ACHN (cell line): Measurements from ENCODE around the gene PTPN1.
A peak's percentile ranks its signal among the peaks of the same experiment; 100 is the strongest.
"Not testable (repeated sequence)": the region's sequence is repeated elsewhere in the genome, so short reads cannot be mapped to it uniquely, and the experiment has no call there.

Experiments used
- DNase-seq: peaks from one replicate; pipeline ENCODE4 v3.0.0-alpha.2; 2015
- in situ Hi-C: cut with HindIII; loops from 2 replicates; pipeline ENCODE4 v1.10.0; 2017; ENCODE audit warnings: low sequenced_read_pairs, low pct_ligation_motif_present, low pct_unique_long_range_greater_than_20kb

PTPN1 gene

DNA sequence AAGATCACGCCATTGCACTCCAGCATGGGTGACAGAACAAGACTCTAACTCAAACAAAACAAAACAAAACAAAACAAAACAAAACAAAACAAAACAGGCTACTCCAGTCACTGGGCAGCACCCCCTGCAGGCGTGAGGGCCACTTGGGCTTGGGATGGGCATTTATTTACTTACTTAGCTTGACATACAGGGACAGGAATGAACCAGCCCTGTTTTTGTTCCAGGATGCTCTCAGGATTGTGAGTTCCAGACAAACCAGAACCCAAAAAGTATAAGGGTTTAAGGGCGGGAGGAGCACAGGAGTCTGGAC is 4.0 kb upstream of the PTPN1 start:
- DNase-seq: no peak
- in situ Hi-C loops: no loop called here

DNA sequence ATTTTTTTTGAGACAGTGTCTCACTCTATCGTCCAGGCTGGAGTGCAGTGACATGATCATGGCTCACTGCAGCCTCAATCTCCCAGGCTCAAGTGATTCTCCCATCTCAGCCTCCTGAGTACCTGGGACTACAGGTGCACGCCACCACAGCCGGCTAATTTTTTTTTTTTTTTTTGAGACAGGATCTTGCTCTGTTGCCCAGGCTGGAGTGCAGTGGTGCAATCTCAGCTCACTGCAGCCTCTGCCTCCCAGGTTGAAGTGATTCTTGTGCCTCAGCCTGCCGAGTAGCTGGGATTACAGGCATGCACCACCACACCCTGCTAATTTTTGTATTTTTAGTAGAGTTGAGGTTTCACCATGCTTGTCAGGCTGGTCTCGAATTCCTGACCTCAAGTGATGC is 2.4 kb upstream of the PTPN1 start:
- DNase-seq: not testable (repeated sequence)

DNA sequence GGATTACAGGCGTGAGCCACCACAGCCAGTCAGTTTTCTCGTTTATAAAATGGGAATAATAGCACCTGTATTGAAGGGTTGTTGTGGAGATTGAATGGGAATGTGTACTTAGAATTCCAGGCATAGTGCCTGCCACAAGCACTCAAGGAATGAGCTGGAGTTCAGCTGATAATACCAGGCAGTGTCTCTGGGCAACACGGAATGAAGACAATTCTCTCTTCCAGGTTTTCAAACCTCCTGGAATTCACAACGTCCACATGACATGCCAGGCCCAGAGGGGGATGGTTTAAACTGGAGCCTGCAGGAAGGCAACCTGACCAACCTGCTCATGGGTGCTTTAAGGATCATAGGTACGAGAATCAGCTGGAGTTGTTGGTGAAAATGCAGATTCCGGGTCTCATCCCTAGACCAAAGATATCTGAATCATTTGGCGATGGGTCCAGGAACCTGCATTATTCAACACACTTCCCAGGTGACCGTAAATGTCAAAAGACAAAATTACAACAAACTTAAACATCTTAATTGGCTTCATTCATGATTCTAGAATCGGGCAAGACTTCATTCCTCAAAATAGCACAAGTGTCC is 1.9 kb upstream of the PTPN1 start:
- in situ Hi-C loops: no loop called here
- no peak for DNase-seq

More for the DNA sequence above, 2.4 kb upstream of the PTPN1 start:
- in situ Hi-C loops: not testable (repeated sequence)

DNA sequence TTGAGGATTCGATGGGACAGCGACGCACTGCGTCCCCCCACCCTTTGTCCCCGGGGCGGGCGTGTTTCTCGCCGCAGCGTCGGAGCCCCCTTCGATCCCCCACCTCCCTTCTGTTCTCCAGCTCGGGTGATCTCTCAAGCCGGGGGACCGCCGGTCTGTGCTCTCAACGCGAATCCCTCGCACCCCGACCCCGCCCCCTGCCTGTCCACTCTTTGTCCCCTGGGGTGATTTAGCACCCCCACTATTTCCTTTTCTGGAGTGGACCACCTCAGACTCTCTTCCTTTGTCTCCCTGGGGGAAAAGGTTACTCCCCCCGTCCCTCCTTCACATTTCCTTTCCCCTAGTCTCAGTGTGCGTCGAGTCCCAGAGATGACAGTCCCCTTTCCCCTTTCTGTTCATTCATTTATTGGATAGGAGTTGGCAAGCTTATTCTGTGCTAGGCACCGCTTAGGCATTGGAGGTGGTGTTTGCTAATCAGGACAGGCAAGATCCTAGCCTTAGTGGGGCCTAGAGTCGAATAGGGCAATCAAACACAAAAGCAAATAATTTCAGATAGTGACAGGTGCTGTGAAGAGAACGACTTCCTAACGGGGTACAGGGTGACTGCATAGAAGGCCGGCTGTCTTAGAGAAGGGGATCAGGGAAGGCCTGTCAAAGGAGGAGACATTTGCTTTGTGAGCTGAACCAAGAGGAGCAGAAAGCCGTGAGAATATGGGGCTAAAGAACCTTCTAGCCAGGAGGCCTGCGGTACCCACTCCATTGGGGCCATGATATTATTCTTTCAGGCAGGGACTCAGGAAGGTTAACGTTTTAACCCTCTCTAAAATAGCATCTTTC is 741 bp downstream of the PTPN1 start:
- in situ Hi-C loops: no loop called here

DNA sequence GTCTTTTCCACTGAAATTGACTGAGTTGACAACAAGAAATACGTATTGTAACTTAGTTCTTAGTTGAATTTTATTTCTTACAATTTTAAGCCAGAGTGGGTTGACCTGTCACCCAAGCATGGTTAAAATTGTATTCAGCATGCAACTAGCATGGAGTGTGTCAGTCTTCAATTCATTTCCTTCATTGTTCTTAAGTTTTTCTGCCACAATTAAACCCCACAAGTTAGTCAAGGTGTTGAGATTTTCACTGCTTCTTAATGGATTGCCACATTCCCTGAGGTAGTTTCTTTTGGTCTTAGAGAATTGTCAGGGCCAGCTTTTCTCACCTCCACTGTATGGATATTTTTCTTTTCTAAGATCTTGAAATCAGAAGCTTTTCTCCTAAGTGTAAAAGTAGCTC is 2.1 kb downstream of the PTPN1 start:
- in situ Hi-C loops: no loop called here

More for the DNA sequence above, 741 bp downstream of the PTPN1 start:
- peak; percentile 17 for DNase-seq

DNA sequence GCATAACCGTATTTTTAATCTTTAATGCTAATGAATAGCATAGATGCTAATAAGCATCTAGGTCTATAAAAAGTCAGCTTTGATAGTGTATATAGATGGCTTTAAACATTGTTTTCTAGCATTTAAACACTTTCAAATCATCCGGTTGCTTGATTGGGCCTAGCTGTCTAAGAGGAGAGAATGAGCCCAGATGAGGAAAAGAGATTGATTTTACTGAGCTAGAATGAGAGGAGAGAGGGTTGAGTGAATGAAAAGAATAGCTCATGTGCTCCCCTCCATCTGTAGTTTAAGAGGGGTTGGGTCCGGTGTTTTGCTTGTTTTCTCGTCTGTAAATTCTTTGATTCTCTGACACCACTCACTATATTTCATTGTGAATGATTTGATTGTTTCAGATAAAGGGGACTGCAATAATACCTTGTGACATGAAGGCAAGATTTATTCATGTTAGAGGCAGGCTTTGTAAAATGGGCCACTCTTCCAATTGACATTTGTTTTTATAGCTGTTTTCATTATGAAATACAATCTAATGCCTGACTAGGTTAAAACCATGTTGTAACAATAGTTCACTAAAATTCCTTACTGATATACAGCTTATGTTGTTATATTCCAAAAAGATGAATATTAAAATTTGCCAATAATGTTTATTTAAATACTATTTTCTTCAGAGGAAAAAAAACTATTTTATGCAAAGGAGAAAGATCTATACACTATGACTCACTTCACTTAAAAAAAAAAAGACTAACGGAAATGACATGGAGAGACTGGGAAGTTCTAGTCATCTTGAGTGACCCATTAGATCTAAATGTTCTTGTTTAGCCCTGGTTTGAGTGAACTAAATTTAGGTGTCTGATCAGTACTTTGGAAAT is 3.2 kb downstream of the PTPN1 start:
- in situ Hi-C loops: no loop called here
- peak; percentile 31 for DNase-seq

More for the DNA sequence above, 2.1 kb downstream of the PTPN1 start:
- DNase-seq: no peak

DNA sequence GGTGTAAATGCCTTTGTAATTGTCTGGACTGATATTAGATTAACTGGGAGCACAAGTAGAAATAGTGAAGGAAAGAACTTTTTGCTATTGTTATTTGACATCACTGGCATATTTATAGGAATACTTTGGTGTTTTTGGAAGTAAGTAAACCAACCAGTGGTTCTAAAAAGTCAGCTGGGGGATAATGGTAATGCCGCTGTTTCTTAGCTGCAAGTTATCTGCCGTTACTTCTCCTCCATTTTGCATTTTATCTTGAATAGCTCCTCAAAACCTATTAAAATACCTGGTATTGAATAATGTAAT is 3.8 kb downstream of the PTPN1 start:
- in situ Hi-C loops: no loop called here

DNA sequence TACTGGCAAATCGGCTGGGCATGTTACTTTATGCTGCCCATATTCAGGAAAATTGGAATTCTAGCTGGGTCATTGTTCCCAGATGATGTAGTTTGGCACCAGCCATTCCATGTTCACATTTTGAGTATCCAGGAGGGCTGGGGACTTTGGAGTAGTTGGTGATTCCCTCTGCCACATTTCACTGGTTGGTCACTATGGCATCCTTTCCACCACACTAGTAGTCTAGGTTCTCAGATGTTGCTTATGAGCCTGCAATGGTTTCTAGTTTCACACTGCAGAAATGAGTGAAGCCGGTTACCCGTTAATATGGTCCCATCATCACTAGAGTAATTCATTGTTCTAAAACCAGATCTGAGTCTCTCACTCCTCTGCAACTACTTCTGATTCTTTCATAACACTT is 4.6 kb downstream of the PTPN1 start:
- in situ Hi-C loops: no loop called here
- DNase-seq: no peak

More for the DNA sequence above, 3.8 kb downstream of the PTPN1 start:
- DNase-seq: no peak

DNA sequence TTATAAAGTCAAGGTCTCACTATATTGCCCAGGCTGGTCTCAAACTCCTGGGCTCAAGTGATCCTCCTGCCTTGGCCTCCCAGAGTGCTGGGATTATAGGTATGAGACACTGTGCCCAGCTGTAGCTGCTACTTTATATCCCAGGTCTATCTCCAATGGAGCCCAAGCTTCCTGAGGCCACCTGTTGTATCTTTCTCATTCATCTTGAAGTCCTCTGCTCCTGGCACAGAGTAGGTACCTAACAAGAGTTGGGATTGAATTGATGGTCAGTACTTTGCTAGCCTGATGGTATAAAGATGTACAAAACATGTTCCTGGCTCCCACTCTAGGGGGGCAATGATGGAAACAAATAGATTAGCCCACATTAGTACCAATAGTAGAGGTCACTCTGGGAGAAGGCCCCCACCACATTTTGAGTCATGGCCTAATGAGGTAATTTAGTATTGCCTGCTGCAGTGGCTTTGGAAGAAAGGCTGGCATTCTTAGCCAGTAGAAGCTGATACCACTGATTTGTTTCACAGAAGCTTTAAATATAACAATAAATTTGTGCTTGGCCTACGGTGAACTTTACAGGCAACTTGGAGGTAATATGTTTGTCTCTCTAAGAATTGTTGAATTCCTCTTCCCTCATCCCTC is 5.4 kb downstream of the PTPN1 start:
- no peak for DNase-seq
- in situ Hi-C loops: no loop called here

DNA sequence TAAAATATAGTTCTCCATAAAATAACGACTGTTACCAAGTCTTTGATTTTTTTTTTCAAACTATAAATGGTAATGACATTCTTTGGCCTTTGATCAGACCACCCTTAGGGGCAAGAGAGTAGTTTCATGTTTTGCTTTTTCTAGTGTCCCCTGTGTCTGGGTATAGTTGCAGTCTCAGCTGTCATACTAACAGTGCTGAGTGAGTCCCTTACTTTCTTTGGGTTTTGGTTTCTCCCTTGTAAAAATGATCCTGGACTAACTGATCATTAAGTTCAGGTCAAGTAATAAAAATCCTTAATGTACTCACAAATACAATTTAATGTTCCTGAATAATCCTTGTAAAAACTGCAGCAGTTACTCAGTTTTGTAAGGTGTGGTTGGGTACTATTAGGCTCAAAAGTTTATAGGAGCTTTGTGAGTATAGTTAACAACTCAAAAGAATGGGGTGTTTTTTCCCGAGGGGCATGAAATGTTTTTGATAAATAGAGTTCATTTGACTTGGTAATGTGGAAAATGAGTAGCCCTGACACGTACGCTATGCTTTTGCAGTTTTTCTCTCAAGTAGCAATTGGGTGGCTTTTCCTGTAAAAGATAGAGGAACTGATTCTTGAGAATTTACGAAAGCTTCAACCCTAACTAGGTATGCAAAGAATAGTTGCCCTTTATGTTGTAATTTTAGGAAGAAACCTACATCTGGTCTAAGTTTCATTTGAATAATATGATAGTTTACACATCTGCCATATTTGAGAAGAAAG is 6.2 kb downstream of the PTPN1 start:
- in situ Hi-C loops: no loop called here
- no peak for DNase-seq

DNA sequence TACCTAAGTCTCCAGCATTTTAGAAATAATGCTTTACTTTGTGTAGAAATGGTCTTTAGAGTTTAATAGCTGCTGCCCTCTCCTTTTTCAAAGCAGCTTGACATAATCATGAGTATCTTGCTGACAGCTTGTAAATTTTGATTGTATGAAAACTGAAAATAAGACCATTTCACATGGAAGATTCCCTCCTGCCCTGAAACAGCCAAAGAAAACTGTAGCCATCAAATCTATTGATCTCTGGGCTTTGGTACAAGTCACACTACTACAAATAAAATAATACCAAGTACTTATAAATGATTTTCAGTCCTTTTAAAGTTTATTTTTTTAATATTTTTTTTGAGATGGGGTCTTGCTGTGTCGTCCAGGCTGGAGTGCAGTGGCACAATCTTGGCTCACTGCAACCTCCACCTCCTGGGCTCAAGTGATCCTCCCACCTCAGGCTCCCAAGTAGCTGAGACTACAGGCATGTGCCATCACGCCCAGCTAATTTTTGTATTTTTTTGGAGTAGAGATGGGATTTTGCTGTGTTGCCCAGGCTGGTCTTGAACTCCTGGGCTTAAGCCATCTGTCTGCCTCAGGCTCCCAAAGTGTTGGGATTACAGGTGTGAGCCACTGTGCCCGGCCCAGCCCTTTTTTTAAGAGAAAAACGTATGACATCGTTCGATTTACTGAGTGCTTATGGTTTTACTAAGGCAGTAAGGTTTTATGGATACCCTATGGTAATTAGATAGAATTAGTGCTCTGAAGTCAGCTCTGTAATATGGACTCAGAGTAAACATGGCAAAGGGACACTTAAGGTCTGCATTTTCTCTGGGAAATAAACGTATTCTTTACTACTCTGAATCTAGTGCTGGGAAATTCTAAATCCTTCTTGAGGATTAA is 7.0 kb downstream of the PTPN1 start:
- DNase-seq: no peak
- in situ Hi-C loops: no loop called here

DNA sequence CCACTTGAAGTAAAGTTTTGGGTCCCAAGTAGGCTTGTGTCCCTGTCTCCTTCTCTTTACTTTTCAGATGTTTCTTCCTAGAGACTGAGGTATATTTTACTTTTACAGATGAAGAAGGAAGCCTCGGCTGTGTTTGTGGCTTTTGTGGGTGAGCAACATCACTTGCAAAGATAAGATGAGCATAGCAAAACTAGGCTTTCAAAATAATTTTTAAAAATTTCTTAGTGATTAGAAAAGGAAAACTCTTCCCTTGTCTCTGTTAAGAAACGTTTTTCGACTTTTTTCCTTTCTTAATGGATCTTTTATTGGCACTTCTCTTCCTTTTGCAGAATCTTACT is 7.6 kb downstream of the PTPN1 start:
- no peak for DNase-seq
- in situ Hi-C loops: no loop called here

DNA sequence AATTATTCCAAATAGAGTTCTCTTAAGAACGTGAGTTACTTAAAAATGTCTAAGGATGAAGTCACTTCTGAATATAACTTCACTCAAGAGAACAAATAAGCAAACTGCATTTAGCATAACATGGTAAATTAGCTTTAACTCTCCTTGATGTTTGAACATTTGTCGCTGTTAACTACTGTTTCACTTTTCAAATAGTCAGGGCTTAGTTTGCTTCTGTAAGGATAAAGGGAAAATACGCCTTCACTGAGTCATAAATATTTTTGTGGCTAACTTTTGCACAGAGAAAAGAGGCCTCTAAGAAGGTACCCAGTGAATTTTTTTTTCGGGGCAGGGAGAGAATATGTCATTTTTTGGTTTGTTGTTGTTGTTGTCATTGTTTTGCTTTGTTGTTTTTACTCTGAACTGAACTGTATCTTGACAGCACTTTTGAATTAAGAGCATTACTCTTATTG is 8.1 kb downstream of the PTPN1 start:
- in situ Hi-C loops: no loop called here
- DNase-seq: peak; percentile 54

DNA sequence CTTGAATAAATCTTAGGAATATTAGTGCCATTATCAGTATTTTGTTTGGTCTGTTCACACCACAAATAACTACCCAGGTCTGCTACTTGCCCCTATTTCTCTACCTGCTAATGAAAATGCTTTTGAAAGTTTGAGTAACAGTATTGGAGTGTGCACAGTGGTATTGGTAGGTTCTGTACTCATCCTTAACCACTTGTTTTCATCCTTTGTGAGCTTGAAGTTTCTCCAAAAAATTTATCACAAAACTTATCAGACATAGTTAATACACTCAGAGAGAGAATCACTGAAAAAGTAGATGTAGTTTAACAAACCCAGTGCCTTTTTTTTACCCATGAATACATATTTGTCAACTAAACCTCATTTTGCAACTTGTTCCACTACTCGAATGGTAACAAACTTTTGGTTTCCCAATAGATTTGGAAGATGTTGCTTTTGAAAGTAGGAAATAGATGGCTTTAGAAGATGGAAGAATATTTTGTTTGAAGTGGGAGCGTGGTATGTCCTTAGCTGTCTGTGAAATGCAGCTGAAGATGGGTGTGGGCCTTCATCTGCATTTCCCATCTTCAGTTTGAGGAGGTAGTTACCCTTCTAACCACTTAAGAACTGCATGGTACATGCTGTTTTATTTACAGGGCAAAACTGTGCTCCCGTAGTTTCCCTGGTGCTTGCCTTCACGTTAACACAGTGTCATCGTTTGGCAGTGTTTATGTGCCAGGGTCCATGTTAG is 9.0 kb downstream of the PTPN1 start:
- DNase-seq: no peak
- in situ Hi-C loops: no loop called here

DNA sequence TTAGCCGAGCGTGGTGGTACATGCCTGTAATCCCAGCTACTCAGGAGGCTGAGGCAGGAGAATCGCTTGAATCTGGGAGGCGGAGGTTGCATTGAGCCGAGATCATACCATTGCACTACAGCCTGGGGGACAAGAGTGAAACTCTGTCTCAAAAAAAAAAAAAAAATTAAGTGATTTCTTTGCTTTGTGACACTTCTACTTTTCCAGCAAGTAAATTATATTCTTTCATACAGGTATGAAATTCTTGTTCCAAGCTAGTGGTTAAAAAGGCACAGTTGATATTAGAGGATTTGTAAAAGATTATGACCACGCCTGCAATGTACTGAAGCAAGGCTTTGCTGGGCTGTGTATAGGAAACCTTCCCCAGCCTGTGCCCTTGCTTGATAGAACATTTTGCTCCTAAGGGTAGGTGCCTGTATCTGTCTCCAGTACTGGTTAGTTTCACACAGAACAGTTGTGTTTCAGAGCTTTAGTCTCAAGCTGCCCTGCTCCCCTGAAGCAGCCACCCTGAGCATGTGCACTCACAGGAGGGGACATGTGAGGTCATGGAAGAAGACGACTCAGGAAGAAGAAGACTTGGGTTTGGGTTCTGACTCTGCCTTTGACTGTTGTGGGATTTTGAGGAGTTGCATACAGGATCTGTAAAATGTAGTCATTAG is 10.2 kb downstream of the PTPN1 start:
- in situ Hi-C loops: no loop called here

DNA sequence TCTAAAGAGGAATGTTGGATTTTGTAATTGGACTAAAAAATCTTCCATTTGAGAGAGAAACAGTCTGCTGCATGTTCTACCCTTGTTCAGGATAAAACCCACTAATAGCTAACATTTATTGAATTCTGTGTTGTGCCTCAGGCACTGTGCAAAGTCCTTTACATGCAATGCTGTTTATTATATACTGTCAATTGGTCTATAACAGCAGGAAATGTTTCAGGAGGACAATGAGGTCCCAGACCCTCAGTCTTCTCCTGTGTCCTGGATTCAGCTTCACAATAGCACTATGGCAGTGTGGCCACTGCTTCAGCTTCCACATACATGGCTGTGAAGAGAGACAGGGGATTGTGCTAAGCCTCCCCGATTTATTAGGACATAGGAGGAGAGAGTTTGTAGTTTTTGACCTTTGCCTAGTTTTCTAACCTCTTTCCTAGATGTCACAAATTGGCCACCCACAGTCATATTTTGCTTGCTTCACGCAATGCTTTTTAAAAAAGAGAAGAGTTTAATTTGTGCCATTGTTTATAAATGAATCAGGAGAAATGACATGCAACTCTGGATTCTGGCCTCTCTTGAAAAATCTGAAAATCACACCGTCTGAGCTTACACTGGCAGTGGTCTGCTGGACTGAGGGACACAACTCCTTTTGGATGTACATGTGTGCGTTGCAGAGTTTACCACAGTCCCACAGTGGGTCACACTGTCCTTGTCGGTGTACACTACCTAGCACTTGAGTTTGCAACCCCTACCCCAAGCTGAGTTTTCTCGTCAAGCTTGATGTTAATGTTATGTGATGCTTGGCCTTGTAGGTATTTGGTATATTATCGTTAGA is 11.3 kb downstream of the PTPN1 start:
- no peak for DNase-seq
- in situ Hi-C loops: no loop called here

More for the DNA sequence above, 10.2 kb downstream of the PTPN1 start:
- no peak for DNase-seq
